ENCODE results near the gene CRADD.

CRADD gene

DNA sequence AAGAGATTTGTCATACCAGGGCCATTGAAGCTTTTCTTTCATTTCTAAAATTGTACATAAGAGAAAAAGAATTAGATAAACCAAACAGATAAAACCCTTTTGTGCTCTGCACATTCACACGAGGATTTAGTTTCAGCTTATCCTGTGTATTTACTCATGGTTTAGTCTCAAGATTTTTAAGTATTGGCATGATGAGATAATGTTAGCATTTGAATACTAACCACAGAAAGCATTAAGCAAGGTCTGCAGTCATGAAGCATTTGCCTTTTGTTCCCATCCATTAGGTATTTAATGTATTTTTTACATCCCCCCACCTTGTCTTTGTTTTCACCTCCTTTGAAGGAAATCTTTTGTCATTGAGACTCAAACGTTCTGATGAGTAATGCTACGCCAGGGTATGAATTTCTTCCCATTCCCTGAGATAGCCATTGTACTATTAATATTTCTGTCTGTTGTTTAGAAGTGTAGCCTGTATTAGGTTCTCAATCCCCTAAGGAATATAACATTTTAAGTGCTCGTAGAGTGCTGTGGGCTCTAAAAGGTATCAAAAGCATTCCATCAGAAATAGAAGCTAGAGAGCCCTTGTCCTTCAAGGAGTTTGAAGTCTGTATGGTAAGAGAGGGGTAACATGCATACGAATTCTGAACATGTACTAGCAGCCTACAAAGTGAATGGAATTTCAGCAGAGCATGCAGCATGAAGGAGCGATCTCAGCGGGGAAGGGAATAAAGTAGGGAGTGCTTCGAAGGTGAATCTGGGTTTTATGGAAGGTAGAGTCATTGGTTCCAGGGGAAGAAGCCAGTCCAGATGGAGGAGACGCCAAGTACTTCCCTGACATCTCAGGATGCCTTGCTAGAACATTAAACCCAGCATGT lies 22.3 kb downstream of the CRADD start:
- DNase-seq (ENCODE audit: low read depth) = peak; percentile 68
- in situ Hi-C loops (cut with HindIII; ENCODE audit: low sequenced_read_pairs) = no loop called here
- no peak overlapping the region for H3K4me3 ChIP-seq (ENCODE audit: low read depth, low read length)
- TF ChIP-seq, protein P1, sequence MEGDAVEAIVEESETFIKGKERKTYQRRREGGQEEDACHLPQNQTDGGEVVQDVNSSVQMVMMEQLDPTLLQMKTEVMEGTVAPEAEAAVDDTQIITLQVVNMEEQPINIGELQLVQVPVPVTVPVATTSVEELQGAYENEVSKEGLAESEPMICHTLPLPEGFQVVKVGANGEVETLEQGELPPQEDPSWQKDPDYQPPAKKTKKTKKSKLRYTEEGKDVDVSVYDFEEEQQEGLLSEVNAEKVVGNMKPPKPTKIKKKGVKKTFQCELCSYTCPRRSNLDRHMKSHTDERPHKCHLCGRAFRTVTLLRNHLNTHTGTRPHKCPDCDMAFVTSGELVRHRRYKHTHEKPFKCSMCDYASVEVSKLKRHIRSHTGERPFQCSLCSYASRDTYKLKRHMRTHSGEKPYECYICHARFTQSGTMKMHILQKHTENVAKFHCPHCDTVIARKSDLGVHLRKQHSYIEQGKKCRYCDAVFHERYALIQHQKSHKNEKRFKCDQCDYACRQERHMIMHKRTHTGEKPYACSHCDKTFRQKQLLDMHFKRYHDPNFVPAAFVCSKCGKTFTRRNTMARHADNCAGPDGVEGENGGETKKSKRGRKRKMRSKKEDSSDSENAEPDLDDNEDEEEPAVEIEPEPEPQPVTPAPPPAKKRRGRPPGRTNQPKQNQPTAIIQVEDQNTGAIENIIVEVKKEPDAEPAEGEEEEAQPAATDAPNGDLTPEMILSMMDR (IDR thresholded peaks at IDR 0.05; ENCODE audit: low read depth, low read length, missing control alignments) = no peak

DNA sequence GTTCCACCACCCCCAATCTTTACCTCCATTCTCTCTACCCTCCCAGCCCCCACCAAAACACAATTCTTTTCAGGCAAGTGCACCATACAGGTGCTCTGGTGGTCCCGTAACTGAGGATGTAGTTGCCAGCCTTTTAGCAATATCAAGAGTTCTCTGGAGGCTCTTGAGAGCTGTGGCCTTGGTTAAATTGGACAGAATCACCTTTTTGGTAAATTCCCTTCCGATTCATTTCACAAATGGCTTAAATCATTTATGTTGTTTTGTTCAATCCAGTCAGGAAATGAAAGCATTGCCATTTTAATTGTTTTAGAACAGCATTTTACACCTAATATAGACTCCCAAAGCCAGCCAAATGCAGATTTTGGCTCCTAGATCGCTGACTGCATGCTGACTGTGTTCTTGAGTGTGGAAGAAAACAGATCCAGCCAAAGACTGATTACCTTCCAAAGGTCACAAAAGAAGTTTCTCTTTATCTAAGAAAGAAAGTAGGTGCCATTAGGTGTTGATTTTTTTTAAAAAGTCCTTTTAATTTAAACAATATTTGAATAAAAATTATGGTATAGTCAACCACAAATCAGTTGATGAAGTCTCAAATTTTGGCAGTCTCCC lies 25.6 kb downstream of the CRADD start:
- in situ Hi-C loops (cut with HindIII; ENCODE audit: low sequenced_read_pairs) = no loop called here
- H3K4me3 ChIP-seq (ENCODE audit: low read depth, low read length) = no peak overlapping the region
- TF ChIP-seq, protein P1 (IDR thresholded peaks at IDR 0.05; ENCODE audit: low read depth, low read length, missing control alignments) = no peak
- peak; percentile 19 for DNase-seq (ENCODE audit: low read depth)

DNA sequence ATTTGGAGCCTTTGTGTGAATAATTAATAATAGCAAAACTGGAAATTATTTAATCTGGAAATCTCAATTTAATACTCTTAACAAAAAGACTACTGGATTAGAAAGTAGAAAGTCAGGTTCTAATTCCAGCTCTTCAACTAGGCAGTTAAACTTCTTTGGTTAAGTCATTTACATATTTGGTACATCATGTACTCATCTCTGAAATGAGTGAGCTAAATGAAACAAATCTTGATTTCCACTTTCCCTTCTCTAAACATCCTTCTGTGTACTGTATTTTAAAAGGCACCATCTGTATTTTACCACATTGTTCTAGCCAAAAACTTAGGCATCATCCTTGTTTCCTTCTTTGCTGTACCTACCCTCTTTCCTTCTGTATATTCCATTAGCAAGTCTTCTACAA lies 26.9 kb downstream of the CRADD start:
- H3K4me3 ChIP-seq (ENCODE audit: low read depth, low read length) = no peak overlapping the region
- TF ChIP-seq, protein P1 (IDR thresholded peaks at IDR 0.05; ENCODE audit: low read depth, low read length, missing control alignments) = no peak
- in situ Hi-C loops (cut with HindIII; ENCODE audit: low sequenced_read_pairs) = no loop called here
- DNase-seq (ENCODE audit: low read depth) = no peak

DNA sequence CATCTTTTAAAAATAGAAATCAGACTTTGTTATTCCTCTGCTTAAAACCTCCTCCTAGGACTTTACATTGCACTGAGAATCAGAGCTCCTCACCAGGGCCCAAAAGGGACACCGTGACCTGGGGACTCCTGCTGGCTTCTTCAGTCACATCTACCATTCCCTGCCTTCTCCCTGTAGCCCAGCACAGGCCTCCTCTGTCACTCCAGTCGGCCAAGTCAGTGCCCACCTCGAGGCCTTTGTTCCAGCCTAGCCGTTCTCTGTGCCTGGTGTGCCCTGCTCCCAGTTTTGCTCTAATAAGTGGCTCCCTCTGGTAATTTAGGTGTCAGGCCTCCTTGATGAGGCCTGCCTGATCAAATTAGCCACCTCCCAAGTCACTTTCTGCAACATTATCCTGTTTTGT lies 27.4 kb downstream of the CRADD start:
- TF ChIP-seq, protein P1 (IDR thresholded peaks at IDR 0.05; ENCODE audit: low read depth, low read length, missing control alignments) = no peak
- H3K4me3 ChIP-seq (ENCODE audit: low read depth, low read length) = no peak overlapping the region
- in situ Hi-C loops (cut with HindIII; ENCODE audit: low sequenced_read_pairs) = no loop called here
- no peak for DNase-seq (ENCODE audit: low read depth)

DNA sequence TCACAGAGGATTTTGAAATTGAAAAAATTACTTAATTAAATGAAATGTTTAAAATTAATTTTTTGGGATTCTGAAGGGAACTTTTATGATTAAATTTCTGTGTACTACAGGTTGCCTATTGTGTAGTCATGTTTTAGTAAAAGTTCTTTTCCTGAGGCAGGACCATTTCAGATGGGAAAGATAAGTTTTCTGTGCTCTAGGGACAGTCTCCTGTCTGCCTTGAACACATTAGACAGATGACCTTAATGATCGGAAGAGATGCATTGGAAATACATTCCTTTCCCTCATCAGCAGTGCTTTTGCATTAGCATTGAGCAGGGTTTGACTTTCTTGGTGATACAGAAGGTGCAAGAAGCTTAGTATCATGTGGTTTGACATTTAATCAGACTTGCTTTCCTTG lies 28.1 kb downstream of the CRADD start:
- in situ Hi-C loops (cut with HindIII; ENCODE audit: low sequenced_read_pairs) = no loop called here
- DNase-seq (ENCODE audit: low read depth) = no peak
- TF ChIP-seq, protein P1 (IDR thresholded peaks at IDR 0.05; ENCODE audit: low read depth, low read length, missing control alignments) = no peak
- no peak overlapping the region for H3K4me3 ChIP-seq (ENCODE audit: low read depth, low read length)

DNA sequence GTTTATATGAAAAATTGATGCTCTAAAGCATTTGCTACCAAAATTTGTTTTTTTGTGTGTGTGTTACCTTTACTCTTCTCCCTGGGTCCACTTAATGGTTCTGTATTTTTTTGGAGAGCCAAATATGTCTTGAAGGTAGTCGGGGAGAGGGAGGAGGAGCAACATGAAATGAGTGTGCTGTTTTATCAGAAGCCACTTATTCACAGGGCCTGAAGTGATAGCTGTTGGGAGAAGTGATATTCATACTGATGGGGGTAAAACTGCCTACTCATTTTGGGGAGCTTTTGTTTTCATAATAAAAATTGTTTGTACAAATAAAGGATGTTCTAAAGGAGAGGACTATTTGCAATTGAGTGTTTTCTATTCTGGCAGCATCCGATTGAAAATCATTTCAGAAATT lies 29.2 kb downstream of the CRADD start:
- TF ChIP-seq, protein P1 (IDR thresholded peaks at IDR 0.05; ENCODE audit: low read depth, low read length, missing control alignments) = no peak
- no peak for DNase-seq (ENCODE audit: low read depth)
- H3K4me3 ChIP-seq (ENCODE audit: low read depth, low read length) = no peak overlapping the region
- in situ Hi-C loops (cut with HindIII; ENCODE audit: low sequenced_read_pairs) = no loop called here

Data from astrocyte of the cerebellum (primary cell).